ENCODE measurements around the gene BTBD8. TPM values are rescaled to one million over a fixed set of nuclear protein-coding genes. Genes with fewer than 3 reads are reported as not detected.
"Not testable (repeated sequence)": the region's sequence is repeated elsewhere in the genome, so short reads cannot be mapped to it uniquely, and the experiment has no call there.

The BTBD8 gene
- 1 to 10 TPM in 2 of 3 donors, under 1 TPM in 1; 0.82 to 5.1 (median 1.3) TPM for polyA plus RNA-seq

GRCh38 chr1:92080128-92080985 lies at the start of gene BTBD8:
TSS of gene BTBD8 (plus strand) at chr1:92080345. CDS start at chr1:92080572, 227 bp downstream.
- WGBS, 3 donors = 0% methylated on average over 54 to 55 of the region's 55 CpGs

GRCh38 chr1:92030656-92031107 lies 49.5 kb upstream of the BTBD8 start:
- 24 to 28% (median 26%) methylated on average over 4 of the region's 4 CpGs for WGBS, 3 donors

More at GRCh38 chr1:92080128-92080985, at the start of gene BTBD8:
- H3K27ac ChIP-seq (ENCODE audit: low read depth, low read length) = no peak within 1 kb of the TSS

GRCh38 chr1:92031281-92032110 lies 48.6 kb upstream of the BTBD8 start:
- WGBS, 3 donors = 81 to 92% (median 84%) methylated on average over 6 of the region's 6 CpGs
- H3K27ac ChIP-seq (ENCODE audit: low read depth, low read length) = no peak overlapping the region

More at GRCh38 chr1:92030656-92031107, 49.5 kb upstream of the BTBD8 start:
- H3K27ac ChIP-seq (ENCODE audit: low read depth, low read length) = no peak overlapping the region

- WGBS, 3 donors = 77 to 84% (median 77%) methylated on average over 6 of the region's 6 CpGs
- H3K27ac ChIP-seq (ENCODE audit: low read depth, low read length) = no peak overlapping the region
Observed at GRCh38 chr1:92037400-92037799, 42.7 kb upstream of the BTBD8 start.

- 85 to 92% (median 88%) methylated on average over 2 of the region's 2 CpGs for WGBS, 3 donors
- H3K27ac ChIP-seq (ENCODE audit: low read depth, low read length) = no peak overlapping the region
Observed at GRCh38 chr1:92038695-92039346, 41.3 kb upstream of the BTBD8 start.

GRCh38 chr1:92040971-92041370 lies 39.2 kb upstream of the BTBD8 start:
- H3K27ac ChIP-seq (ENCODE audit: low read depth, low read length) = no peak overlapping the region
- WGBS, 3 donors = 83 to 100% (median 92%) methylated on average over 1 of the region's 1 CpG

GRCh38 chr1:92043621-92044020 lies 36.5 kb upstream of the BTBD8 start:
- H3K27ac ChIP-seq (ENCODE audit: low read depth, low read length) = no peak overlapping the region
- WGBS, 3 donors = 74 to 82% (median 76%) methylated on average over 5 of the region's 5 CpGs

GRCh38 chr1:92045766-92046495 lies 34.2 kb upstream of the BTBD8 start:
- no peak overlapping the region for H3K27ac ChIP-seq (ENCODE audit: low read depth, low read length)
- WGBS, 3 donors = 68 to 90% (median 87%) methylated on average over 2 of the region's 2 CpGs

- no peak overlapping the region for H3K27ac ChIP-seq (ENCODE audit: low read depth, low read length)
Observed at GRCh38 chr1:92051948-92052347, 28.2 kb upstream of the BTBD8 start.

- no peak overlapping the region for H3K27ac ChIP-seq (ENCODE audit: low read depth, low read length)
- WGBS, 3 donors = 87 to 93% (median 90%) methylated on average over 3 of the region's 3 CpGs
Observed at GRCh38 chr1:92065042-92065441, 15.1 kb upstream of the BTBD8 start.

- H3K27ac ChIP-seq (ENCODE audit: low read depth, low read length) = no peak overlapping the region
- WGBS, 3 donors = 73 to 85% (median 85%) methylated on average over 8 of the region's 8 CpGs
Observed at GRCh38 chr1:92066321-92066720, 13.8 kb upstream of the BTBD8 start.

- whole genome bisulfite sequencing, 3 donors = 67 to 74% (median 72%) methylated on average over 2 of the region's 2 CpGs
- no peak overlapping the region for H3K27ac ChIP-seq (ENCODE audit: low read depth, low read length)
Observed at GRCh38 chr1:92070892-92071291, 9.3 kb upstream of the BTBD8 start.

- not testable (repeated sequence) for H3K27ac ChIP-seq (ENCODE audit: low read depth, low read length)
Observed at GRCh38 chr1:92074446-92074845, 5.7 kb upstream of the BTBD8 start.

- 74 to 86% (median 80%) methylated on average over 3 of the region's 3 CpGs for WGBS, 3 donors
- H3K27ac ChIP-seq (ENCODE audit: low read depth, low read length) = no peak within 1 kb of the TSS
Observed at GRCh38 chr1:92075311-92075710, 4.8 kb upstream of the BTBD8 start, which contains the start of gene SETSIP. TSS of gene SETSIP (minus strand) at chr1:92075411. CDS start at chr1:92075411, 0 bp downstream.

- H3K27ac ChIP-seq (ENCODE audit: low read depth, low read length) = no peak overlapping the region
- WGBS, 3 donors = 93 to 98% (median 97%) methylated on average over 5 of the region's 5 CpGs
Observed at GRCh38 chr1:92076363-92076762, 3.8 kb upstream of the BTBD8 start.

- WGBS, 3 donors = 91 to 93% (median 91%) methylated on average over 8 of the region's 8 CpGs
- H3K27ac ChIP-seq (ENCODE audit: low read depth, low read length) = not testable (repeated sequence)
Observed at GRCh38 chr1:92078077-92078476, 2.1 kb upstream of the BTBD8 start.

- no peak overlapping the region for H3K27ac ChIP-seq (ENCODE audit: low read depth, low read length)
- 93 to 96% (median 94%) methylated on average over 7 of the region's 7 CpGs for WGBS, 3 donors
Observed at GRCh38 chr1:92079441-92079840, 704 bp upstream of the BTBD8 start.

- 22 to 25% (median 23%) methylated on average over 4 of the region's 4 CpGs for WGBS, 3 donors
- H3K27ac ChIP-seq (ENCODE audit: low read depth, low read length) = no peak overlapping the region
Observed at GRCh38 chr1:92081031-92081430, 886 bp downstream of the BTBD8 start.
